Suppressor macrophage (primary cell): Measurements from ENCODE around the gene CKLF.
A peak's percentile ranks its signal among the peaks of the same experiment; 100 is the strongest.

Experiments used
- DNase-seq, 4 experiments: peaks; one replicate each; pipeline ENCODE4 v3.0.0-alpha.2; 2020 to 2022

The CKLF gene

DNA sequence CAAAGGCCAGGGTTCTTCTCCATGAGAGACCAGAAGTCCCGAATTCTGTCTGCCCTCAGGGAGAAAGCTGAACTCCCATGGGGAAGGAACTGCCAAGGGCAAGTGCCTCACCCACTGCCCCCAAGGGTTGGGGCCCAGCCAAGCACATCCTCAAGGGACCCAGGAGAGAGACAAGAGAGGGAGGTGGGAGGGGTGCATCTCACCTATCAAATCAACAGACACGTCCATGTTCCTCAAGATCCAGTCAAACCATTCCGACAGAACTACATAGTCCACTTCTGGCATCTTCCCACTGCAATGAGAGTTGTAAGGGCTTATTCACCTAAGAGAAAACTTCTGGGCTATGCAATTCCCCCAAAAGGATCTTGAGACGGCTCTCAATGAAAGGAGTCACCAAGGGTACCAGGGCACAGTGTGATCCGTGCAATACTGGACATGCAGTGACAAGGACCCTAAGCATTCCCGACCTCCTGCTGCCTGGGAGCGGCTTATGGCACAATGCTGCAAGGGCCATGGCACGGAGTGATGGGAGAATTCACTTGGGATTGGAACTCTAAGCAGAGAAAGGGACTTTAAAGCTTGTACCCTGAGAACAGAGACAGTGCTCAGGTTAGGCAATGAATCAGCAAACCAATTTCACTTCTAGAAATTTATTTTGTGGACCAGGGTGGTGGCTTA is 34.7 kb upstream of the CKLF start:
- DNase-seq: peak in 2 of 4 experiments; percentile 31 to 55

DNA sequence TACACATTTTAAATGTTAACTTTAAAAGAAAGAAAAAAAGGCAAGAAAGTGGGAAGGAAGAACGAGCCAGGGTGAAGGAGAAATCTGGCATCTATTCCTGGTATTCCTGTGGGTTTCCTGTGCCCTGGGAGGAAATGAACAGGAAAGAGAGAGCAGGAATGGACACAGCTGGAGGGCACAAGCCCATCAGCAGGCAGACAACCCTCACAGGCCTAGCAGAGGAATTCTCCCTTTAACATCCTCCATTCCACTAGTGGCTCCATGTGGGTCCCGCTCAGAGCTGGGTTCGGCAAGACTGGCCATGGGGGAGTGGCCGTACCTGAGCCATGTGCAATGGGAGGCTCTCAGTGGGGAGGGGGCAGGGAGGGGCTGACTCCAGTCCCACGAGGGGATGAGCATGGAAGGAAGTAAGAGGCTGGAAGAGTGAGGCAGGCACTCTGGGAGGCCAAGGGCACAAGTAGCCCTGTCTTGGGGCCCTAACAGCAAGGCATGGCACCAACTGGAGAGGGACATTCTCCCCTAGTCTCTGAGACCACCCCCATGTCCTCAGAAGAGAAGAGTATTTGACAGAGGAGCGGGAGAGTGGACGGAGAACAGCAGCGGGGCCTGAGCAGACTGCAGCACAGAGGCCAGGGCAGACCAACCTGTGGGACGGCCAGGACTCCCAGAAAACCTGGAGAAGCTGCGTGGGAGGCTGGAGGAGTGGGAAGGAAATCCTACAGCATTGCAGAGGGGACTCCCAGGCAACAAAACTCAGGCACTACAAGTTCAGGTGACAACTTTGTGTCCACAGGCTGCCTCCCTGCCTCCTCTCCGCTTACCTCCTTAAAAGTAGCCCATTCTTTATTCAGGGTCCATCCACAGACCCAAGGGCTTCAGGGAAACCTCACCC is 32.6 kb upstream of the CKLF start:
- DNase-seq: peak in 3 of 4 experiments; percentile 16 to 36 (median 31)

DNA sequence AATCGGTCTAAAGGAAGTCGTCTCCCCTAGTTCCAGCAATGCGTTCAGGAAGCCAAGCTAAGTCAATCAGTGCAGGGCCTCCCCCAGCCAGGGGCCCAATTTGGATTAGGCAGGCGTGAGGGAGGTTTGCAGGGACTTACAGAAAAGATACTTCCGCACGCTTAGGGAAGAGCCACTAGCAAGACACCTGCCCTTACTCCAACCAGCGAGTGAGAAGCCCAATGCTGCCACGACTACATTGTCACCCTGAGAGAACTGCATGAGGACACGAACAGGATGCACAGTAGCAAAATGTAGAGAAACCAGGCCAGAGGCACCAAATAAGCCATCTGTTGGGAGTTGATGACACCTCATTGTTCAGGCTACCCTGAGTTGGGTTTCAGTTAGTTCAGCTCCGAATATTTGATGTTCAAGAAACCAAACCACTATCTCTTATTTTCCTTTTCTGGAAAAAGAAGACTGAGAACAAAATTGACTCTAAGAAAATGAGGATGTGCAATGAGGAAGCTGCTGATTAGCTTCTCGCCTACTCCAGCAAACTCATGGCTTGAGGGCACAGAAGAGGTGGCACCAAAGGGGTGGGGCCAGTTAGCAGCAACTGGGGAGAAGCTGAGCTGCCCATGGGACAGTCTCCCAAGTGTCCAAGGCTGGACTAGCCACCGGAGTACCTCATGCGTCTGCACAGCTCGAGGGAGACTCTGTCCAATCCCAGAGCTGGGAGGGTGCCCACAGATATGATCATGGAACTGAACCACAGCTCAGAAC is 31.8 kb upstream of the CKLF start:
- peak; percentile 92 to 97 (median 96) for DNase-seq

DNA sequence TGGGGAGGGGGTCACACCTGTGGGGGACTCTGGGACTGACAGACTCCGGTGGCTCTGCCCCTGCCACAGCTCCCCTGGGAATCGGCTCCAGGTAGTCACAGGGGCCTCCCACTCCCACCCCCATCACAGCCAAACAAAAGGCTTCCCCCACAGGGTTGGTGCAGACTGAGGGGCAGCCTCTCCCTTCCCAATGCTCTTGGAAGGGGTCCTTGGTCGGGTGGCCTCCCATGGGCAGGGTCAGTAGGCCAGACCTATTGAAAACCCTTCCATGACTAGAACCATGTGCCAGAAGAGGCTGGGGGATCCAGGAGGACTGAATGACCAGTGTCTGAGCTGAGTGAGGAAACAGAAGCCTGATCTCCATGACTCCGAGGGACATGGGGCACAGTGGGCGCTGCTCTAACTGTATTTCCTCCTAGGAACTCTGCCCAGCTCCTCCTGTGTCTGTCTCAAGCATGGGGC is 31.1 kb upstream of the CKLF start:
- DNase-seq: peak; percentile 70 to 87 (median 83)

DNA sequence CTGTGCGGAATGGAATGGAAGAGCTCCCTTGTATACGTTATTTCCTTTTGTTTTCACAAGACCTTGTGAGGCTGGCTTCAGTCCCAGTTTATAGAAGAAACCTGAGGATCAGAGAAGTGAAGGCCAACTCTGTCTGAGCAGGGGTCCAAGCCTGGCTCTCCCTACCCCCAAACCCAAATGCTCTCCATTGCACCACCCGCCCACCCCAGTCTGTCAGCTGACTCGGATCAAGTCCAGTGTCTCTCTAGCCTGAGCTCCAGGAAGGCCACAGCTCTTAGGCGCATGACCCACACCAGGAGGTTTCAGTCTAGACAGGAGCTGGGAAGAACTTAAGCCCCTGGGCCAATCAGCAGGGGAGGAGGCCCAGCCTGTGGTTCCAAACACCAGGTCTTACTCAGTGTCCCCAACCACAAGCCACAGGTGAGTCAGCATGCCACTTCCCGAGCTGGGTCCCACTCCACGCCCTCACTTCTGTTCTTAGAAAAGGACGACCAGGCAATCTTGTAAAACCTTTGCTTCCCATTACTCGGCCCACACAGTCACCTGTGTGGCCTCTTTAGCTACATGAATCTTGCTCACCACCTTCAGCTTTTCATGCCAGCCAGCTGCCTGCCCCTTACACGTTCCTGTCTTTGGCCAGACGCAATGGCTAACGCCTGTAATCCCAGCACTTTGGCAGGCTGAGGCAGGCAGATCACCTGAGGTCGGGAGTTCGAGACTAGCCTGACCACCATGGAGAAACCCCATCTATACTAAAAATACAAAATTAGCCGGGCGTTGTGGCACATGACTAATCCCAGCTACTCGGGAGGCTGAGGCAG is 30.2 kb upstream of the CKLF start:
- DNase-seq: peak; percentile 84 to 93 (median 90)

DNA sequence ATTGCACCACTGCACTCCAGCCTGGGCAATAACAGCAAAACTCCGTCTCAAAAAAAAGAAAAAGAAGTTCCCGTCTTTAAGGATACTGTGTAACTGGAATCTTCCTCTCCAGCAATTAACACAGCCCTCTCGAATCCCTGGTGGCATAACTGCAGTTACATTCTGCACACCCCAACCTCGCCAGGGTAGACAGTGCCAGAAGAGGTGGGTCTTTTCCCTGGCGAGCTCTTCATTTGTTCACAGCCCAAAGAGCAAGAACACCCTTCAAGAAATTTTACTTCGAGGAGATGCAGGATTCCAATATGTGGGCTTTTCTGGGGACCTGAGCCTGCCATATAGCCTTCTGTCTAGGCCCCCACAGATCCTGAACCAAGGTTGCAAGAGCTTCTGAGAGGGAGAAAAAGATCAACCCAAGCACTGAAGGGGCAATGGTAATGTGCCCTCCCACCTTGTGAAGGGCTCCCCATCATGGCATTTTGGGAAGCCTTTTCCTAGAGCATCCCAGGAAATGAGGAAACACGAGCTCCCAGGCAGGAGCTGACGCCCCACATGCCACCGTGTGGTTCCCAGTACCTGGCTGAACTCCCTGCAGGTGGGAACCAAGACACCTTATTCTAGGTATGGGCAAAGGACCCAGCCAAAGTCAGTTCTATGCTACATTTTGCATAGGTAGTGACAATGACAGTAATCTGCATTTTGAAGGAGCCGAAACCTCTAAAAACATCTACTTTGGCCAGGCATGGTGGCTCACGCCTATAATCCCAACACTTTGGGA is 29.4 kb upstream of the CKLF start:
- DNase-seq: peak in 1 of 4 experiments; percentile 33

DNA sequence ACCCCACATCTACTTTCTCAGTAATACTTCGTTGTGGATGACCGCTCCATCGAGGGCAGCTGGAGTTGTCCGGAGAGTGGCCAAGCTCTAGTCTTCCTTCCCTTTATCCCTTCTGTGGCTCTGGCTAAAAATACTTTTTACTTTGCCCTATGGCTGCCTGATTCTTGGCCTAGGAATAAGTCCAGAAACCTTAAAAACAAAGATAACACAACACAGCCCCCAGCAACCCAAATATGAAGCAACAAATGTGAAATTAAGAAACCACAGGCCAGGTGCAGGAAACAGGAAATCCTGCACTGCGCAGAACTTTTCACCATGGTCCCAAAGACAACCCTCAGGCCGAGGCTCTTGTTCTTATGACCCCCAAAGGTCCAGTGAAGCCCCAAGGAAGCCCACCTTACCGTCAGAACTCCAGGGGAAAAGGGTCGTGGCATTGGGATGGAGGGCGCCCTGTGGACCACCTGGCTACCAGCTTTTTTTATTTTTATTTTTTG is 28.5 kb upstream of the CKLF start:
- peak in 2 of 4 experiments; percentile 32 to 33 for DNase-seq

DNA sequence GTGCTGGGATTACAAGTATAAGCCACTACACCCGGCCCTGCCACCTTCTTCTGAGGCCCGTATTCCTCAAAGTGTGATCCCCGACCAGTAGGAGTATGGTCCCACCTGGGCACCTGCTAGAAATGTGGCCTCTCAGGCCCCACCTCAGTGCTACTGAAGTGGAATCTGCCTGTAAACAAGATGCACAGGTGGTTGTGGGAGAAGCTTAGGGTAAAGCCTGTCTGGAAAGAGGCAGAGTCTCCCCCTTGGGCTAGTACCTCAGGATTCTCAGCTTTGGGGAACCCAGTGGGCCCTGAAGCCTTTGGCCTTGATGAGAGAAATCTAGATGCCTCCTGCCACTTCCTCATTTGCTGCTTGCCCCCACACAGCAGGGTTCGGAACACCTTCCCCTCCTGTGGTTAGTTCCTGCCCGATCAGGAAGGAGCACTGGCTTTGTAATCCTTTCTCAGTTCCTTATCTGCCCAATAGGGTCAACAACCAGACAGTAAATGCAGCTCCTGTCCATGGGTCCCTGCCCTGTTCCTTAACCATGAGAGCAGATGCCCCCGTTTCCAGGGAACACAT is 27.7 kb upstream of the CKLF start:
- peak; percentile 82 to 96 (median 90) for DNase-seq

DNA sequence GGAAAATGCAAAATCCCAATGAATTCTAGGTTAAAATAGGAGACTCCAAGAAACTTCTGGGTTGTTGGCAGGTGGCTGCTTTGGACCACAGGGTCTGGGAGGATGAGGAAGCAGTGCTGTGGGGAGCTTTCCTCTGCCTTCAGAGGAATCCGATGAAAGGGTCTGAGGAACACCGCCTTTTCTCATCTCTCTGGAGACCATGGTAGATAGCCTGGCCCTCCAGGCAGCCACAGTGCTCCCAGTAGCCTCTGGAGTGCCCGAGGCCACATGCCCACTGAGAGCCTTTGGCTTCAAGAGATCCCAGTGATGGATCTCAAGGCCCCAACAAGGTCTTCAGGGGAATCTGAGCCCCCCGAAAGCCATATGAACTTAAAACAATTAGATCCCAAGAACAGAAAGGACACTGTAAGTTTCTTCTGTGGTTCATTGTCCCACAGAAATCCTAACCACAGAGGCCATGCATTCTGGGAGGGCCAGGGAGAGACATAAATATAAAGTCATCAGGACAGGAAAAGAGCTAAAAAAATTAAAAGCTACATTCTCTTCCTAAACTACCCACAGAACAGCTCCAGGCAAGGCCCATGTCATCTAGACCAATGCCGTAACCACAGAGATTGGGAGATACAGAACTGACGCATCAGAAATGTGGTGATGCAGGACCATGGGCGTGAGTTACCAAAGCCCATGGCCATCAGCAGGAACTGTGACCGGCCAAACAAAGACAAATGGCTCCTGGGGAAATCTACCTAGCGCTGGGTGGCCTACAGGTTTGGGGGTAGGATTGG is 26.8 kb upstream of the CKLF start:
- DNase-seq: peak; percentile 77 to 89 (median 82)

DNA sequence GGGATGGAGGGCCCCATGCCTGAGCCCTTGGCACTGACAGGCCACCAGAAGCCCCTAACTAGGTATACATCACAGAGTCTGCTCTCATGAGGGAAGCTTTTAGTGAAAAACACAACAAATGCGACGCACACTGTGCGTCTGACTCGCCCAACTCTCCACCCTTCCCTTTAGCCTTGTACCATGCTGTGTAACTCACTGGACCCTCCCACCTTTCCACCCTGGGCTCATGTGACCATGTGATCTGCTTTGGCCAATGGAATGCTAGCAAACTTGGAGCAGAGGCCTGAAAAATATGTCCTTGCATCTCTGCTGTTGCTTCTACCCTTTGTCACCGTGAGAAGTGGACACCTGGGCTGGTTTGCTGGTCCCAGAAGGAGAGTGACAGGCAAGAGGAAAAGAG is 24.1 kb upstream of the CKLF start:
- no peak for DNase-seq

DNA sequence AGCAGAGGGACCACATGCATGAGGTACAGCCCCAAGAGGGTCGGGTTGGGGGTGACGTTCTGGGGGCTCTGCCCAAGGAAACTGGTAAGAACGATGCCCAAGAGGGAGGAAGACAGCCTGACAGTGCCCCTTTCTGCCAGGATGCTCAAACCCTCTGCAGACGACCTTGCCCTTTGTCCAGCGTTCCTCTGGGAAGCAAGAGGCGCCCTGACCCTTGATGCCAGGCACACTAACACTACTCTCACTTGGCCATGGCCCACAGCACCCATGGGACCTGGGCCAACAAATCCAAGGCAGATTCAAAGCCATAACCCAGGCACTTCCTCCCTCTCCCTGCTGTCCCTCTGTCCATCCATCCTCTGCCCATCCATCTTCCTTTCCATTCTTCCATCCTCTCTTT is 22.9 kb upstream of the CKLF start:
- DNase-seq: no peak

DNA sequence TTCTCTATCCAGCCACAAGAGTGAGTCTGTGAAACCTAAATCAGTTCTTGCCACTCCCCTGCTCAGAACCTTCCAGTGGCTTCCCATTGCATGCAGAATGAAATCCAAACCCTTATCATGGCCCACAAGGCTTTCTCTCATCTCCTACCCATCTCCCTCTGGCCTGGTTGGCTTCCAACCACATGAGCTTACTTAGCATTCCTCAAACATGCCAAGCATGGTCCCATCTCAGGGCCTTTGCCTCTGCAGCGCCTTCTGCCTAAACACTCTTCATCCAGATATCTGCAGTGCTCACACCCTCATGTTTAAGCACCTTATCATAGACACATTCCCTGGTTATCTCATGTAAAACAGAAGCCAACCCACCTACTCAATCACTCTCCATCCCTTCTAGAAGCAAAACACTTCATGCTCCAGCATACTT is 18.0 kb upstream of the CKLF start:
- DNase-seq: no peak

DNA sequence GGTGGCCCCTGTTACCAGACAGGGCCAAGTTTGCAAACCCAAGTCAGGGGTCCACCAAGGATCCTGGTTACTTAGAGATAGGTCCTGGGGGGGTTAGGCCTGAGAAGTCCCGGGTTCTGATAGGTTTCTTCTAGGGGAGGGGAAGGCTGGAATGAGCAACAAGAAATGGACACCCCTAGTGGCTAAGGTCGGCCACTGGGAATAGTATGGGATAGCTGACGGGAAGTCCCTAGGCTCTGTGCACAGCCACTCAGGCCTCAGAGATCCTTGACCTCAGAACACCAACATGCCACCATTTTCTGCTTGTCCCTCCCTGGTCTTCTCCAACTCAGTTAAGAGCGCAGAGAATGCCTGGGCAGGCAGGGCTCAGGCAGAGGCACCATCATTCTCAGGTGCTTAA is 15.9 kb upstream of the CKLF start:
- no peak for DNase-seq

DNA sequence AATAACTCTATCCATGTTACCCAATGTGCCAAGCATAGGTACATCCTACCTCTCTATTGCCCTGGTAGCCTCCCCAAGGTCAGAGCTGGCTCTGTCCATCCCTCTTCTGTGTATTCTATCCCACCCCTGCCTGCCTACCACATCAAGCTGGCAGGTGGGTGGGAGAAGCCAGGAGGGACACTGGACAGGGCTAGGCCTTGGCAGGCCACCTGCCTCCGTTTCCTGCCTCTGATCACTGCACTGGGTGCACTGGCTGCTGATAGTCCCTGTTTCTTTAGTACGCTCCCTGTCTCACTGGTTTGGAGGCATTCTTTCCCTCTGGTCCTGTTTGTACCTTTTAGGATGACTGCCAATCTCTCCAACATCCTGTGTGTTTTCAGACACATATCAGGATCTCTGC is 15.1 kb upstream of the CKLF start:
- no peak for DNase-seq

DNA sequence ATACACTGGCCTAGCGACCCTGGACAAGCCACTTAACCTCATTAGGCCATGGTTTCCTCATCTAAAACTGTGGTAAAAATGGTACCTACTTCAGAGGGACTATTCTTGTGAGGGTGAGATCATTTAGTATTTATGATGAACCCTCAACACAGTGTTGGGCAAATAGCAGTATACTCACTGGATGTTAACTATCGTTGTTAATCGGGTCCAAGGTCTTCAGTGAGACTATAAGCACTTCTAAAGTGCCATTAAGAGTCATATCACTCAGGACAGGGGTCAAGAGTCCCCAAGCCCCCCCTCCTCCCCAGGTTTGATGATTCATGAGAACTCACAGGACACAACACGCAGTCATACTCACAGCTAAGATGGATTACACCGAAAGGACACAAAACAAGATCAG is 13.5 kb upstream of the CKLF start:
- no peak for DNase-seq

DNA sequence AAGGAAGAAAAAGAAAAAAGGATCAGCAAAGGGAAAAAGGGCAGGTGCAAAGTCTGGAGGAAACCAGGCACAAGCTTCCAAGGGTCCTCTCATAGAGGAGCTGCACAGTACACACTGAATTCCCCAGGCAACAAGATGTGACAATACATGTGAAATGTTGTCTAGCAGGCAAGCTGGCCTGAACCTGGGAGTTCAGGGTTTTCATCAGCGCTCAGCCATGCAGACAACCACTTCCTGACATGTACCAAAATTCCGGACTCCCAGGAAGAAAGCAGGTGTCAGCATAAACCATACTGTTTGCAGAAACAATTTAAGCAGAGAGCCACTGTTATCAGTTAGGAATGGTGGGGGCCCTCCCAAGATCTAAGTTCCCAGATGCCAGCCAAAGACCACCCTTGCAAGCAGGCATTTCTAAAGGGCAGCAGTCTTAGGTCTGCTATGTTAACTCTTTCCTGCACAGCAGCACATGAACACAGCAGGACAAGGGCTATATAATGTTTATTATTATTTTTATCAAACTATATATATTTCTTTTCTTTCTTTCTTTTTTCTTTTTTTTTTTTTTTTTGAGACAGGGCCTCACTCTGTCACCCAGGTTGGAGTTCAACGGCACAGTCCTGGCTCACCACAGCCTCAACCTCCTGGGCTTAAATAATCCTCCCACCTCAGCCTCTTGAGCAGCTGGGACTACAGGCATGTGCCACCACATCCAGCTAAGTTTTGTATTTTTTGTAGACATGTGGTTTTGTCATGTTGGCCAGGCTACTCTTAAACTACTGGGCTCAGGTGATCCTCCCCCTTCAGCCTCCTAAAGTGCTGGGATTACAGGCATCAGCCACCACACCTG is 12.5 kb upstream of the CKLF start:
- no peak for DNase-seq

DNA sequence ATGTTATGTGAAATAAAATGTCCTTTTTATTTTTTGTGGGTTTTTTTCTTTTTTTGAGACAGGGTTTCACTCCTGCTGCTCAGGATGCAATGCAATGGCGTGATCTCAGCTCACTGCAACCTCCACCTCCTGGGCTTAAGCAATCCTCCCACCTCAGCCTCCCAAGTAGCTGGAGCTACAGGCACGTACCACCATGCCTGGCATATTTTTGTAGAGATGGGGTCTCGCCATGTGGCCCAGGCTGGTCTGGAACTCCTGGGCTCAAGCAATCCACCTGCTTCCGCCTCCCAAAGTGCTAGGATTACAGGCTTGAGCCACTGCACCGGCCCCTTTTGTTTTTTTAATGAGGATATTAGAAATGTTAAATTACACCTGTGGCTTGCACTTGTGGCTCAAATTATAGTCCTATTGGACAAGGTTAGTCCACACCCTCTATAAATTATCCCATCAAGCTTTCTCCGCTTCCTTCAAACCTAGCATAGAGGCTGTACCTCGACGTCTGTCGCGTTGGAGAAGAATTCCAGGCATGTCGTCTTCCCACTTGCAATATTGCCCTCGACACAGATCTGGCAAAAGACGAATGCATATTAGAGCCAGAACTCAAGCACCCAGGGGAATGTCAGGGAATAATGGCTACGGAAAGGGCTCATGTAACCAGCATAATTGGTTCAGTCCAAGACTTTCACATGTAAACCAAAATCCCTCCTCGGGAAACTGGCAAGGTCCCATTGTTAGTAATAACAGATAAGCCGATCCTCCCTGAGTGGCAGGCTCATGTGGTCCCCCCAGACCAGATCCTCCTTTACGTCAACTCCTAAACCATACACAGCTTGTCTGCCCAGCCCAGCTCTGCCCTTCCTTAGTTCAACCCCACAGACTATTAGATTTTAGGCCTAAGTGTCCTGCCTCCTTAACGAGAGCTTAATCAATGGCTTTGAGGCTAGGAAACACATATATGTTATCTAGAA is 10.7 kb upstream of the CKLF start:
- no peak for DNase-seq

DNA sequence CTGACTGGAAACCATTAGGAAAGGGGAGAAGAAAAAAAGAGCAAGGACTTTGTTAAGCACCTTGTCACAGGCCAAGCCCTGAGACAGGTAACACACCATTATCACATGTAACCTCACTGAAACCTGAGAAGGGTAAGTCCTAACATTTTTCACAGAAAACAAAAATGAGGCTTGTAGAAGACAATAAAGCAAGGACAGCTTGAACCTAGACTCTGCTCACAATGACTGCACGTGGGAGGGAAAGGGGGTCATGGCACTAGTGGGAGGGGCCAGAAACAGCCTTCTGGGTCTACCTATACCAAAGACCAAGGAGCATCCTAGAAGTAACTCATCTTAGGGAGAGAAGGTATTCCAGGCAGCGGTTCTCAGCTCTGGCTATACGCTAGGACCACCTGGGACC is 10.0 kb upstream of the CKLF start:
- DNase-seq: no peak
